Neural cell (in vitro differentiated cells): ENCODE results near the gene SLC9B1.
A peak's percentile ranks its signal among the peaks of the same experiment; 100 is the strongest.

Experiments used
- CTCF ChIP-seq: fragments of 450-650 bp; IDR thresholded peaks from 2 replicates; pipeline ENCODE4 v1.5.1; 2014; ENCODE audit warnings: antibody characterized with exemption, mild to moderate bottlenecking, moderate library complexity; ENCODE audit not compliant: poor library complexity, severe bottlenecking
- EP300 ChIP-seq: fragments of 450-650 bp; conservative IDR thresholded peaks from 2 replicates; pipeline ENCODE4 v1.6.1; 2014; ENCODE audit warnings: antibody characterized with exemption, mild to moderate bottlenecking, moderate library complexity; ENCODE audit not compliant: poor library complexity, severe bottlenecking

GRCh38 chr4:103008875-103009729, 10.4 kb downstream of the SLC9B1 start:
- TF ChIP-seq EP300 (no peak), CTCF (peak; percentile 94)
